Stimulated activated CD8-positive, alpha-beta memory T cell treated with anti-CD3 and anti-CD28 coated beads, Interleukin-7, amount 100 ng/mL, for 4 hours (primary cell): Measurements from ENCODE around the gene ARHGAP10.
"Not testable (repeated sequence)": the region's sequence is repeated elsewhere in the genome, so short reads cannot be mapped to it uniquely, and the experiment has no call there.

Experiments used
- DNase-seq, 2 donors: peaks; one replicate each; pipeline ENCODE4 v3.0.0-alpha.2; 2020; ENCODE audit warnings: low read depth in 2 of 2

ARHGAP10 gene

GRCh38 chr4:147851135-147851534, 119.2 kb downstream of the ARHGAP10 start:
- DNase-seq, result no peak

GRCh38 chr4:147853706-147854105, 121.8 kb downstream of the ARHGAP10 start:
- DNase-seq, result no peak

GRCh38 chr4:147854154-147854553, 122.3 kb downstream of the ARHGAP10 start:
- DNase-seq, result no peak

- no peak for DNase-seq
Measured at GRCh38 chr4:147855571-147856009, 123.7 kb downstream of the ARHGAP10 start.

- DNase-seq, result no peak
Measured at GRCh38 chr4:147860960-147861359, 129.1 kb downstream of the ARHGAP10 start.

- DNase-seq, result no peak
Measured at GRCh38 chr4:147862043-147862692, 130.3 kb downstream of the ARHGAP10 start.

- DNase-seq, result no peak
Measured at GRCh38 chr4:147863111-147863747, 131.3 kb downstream of the ARHGAP10 start.

GRCh38 chr4:147863808-147864472, 132.1 kb downstream of the ARHGAP10 start:
- no peak for DNase-seq

- no peak for DNase-seq
Measured at GRCh38 chr4:147864607-147865006, 132.7 kb downstream of the ARHGAP10 start.

GRCh38 chr4:147865926-147866325, 134.0 kb downstream of the ARHGAP10 start:
- DNase-seq, result no peak

GRCh38 chr4:147866532-147867271, 134.8 kb downstream of the ARHGAP10 start:
- DNase-seq, result peak; percentile 75 to 84

- DNase-seq, result no peak
Measured at GRCh38 chr4:147874109-147874508, 142.2 kb downstream of the ARHGAP10 start.

GRCh38 chr4:147877308-147877771, 145.5 kb downstream of the ARHGAP10 start:
- no peak for DNase-seq

- no peak for DNase-seq
Measured at GRCh38 chr4:147879676-147880075, 147.8 kb downstream of the ARHGAP10 start.

GRCh38 chr4:147880511-147880910, 148.6 kb downstream of the ARHGAP10 start:
- no peak for DNase-seq

GRCh38 chr4:147884536-147884935, 152.6 kb downstream of the ARHGAP10 start:
- DNase-seq, result no peak

- DNase-seq, result not testable (repeated sequence)
Measured at GRCh38 chr4:147885216-147885615, 153.3 kb downstream of the ARHGAP10 start.

GRCh38 chr4:147891476-147892115, 159.7 kb downstream of the ARHGAP10 start:
- DNase-seq, result no peak

GRCh38 chr4:147899512-147899911, 167.6 kb downstream of the ARHGAP10 start:
- no peak for DNase-seq

GRCh38 chr4:147901388-147901787, 169.5 kb downstream of the ARHGAP10 start:
- DNase-seq, result no peak

GRCh38 chr4:147901916-147902315, 170.0 kb downstream of the ARHGAP10 start:
- no peak for DNase-seq

GRCh38 chr4:147909225-147909624, 177.3 kb downstream of the ARHGAP10 start:
- DNase-seq, result no peak
